MM.1S (cell line): ENCODE results near the gene NPEPL1.

Experiments
- EZH2phosphoT487 ChIP-seq: fragments of 300-600 bp; sonication (generic); IDR thresholded peaks from 2 replicates; pipeline ENCODE4 v1.6.1; 2018; ENCODE audit warnings: antibody characterized with exemption, low read length
- TF ChIP-seq, protein P1 (sequence below): fragments of 300-600 bp; sonication (generic); IDR thresholded peaks from 2 replicates; pipeline ENCODE4 v1.5.1; 2016; ENCODE audit warnings: antibody characterized with exemption, low read length, mixed read lengths

- TF ChIP-seq, protein P1, sequence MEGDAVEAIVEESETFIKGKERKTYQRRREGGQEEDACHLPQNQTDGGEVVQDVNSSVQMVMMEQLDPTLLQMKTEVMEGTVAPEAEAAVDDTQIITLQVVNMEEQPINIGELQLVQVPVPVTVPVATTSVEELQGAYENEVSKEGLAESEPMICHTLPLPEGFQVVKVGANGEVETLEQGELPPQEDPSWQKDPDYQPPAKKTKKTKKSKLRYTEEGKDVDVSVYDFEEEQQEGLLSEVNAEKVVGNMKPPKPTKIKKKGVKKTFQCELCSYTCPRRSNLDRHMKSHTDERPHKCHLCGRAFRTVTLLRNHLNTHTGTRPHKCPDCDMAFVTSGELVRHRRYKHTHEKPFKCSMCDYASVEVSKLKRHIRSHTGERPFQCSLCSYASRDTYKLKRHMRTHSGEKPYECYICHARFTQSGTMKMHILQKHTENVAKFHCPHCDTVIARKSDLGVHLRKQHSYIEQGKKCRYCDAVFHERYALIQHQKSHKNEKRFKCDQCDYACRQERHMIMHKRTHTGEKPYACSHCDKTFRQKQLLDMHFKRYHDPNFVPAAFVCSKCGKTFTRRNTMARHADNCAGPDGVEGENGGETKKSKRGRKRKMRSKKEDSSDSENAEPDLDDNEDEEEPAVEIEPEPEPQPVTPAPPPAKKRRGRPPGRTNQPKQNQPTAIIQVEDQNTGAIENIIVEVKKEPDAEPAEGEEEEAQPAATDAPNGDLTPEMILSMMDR = no peak
- TF ChIP-seq EZH2phosphoT487 = no peak
Observed at GRCh38 chr20:58715801-58716475, 23.3 kb downstream of the NPEPL1 start.
